ENCODE data around the gene GREB1.

Gene GREB1

GRCh38 chr2:11588228-11589110 lies 54.6 kb downstream of the GREB1 start:
- TF ChIP-seq CTCF (IDR thresholded peaks at IDR 0.05; ENCODE audit: low read depth, low read length): no peak
- DNase-seq (ENCODE audit: extremely low read depth, low read depth): no peak

GRCh38 chr2:11589316-11589940 lies 55.6 kb downstream of the GREB1 start:
- no peak for TF ChIP-seq CTCF (IDR thresholded peaks at IDR 0.05; ENCODE audit: low read depth, low read length)
- no peak for DNase-seq (ENCODE audit: extremely low read depth, low read depth)

- DNase-seq (ENCODE audit: extremely low read depth, low read depth): no peak
- TF ChIP-seq CTCF (IDR thresholded peaks at IDR 0.05; ENCODE audit: low read depth, low read length): no peak
These were observed 56.3 kb downstream of the GREB1 start for GRCh38 chr2:11590193-11590592.

GRCh38 chr2:11591091-11591490 lies 57.2 kb downstream of the GREB1 start:
- DNase-seq (ENCODE audit: extremely low read depth, low read depth): no peak
- no peak for TF ChIP-seq CTCF (IDR thresholded peaks at IDR 0.05; ENCODE audit: low read depth, low read length)

- no peak for TF ChIP-seq CTCF (IDR thresholded peaks at IDR 0.05; ENCODE audit: low read depth, low read length)
- DNase-seq (ENCODE audit: extremely low read depth, low read depth): no peak
These were observed 59.1 kb downstream of the GREB1 start for GRCh38 chr2:11592671-11593574.

GRCh38 chr2:11596801-11597200 lies 63.0 kb downstream of the GREB1 start:
- TF ChIP-seq CTCF (IDR thresholded peaks at IDR 0.05; ENCODE audit: low read depth, low read length): no peak

More at GRCh38 chr2:11596801-11597200, 63.0 kb downstream of the GREB1 start:
- DNase-seq (ENCODE audit: extremely low read depth, low read depth): no peak
